HEK293 (cell line): ENCODE measurements around the gene DUSP22.

Experiments
- ATF2 ChIP-seq: fragments of 450-650 bp; formaldehyde crosslinking; IDR thresholded peaks from 2 replicates; pipeline ENCODE4 v1.5.1; 2016; ENCODE audit warnings: missing biosample characterization, missing genetic modification characterization, low read depth
- GLI4 ChIP-seq: fragments of 450-650 bp; formaldehyde crosslinking; IDR thresholded peaks from 2 replicates; pipeline ENCODE4 v1.5.1; 2016; ENCODE audit warnings: missing biosample characterization, missing genetic modification characterization
- KLF10 ChIP-seq: fragments of 450-650 bp; IDR thresholded peaks from 2 replicates; pipeline ENCODE4 v1.5.1; 2018; ENCODE audit warnings: missing biosample characterization, mild to moderate bottlenecking, missing genetic modification characterization
- MZF1 ChIP-seq: fragments of 450-650 bp; formaldehyde crosslinking; IDR thresholded peaks from 2 replicates; pipeline ENCODE4 v1.5.1; 2017; ENCODE audit warnings: missing biosample characterization, missing genetic modification characterization, borderline replicate concordance
- PRDM10 ChIP-seq: fragments of 450-650 bp; formaldehyde crosslinking; IDR thresholded peaks from 2 replicates; pipeline ENCODE4 v1.5.1; 2016; ENCODE audit warnings: missing biosample characterization, missing genetic modification characterization
- SALL2 ChIP-seq: fragments of 450-650 bp; formaldehyde crosslinking; IDR thresholded peaks from 2 replicates; pipeline ENCODE4 v1.5.0; 2017; ENCODE audit warnings: missing biosample characterization, mild to moderate bottlenecking, missing genetic modification characterization, borderline replicate concordance
- YY2 ChIP-seq: fragments of 450-650 bp; formaldehyde crosslinking; IDR thresholded peaks from 2 replicates; pipeline ENCODE4 v1.5.1; 2016; ENCODE audit warnings: missing biosample characterization, missing genetic modification characterization
- ZBTB1 ChIP-seq: fragments of 450-650 bp; formaldehyde crosslinking; IDR thresholded peaks from 2 replicates; pipeline ENCODE4 v1.5.1; 2016; ENCODE audit warnings: missing biosample characterization, missing genetic modification characterization
- ZBTB11 ChIP-seq: fragments of 450-650 bp; formaldehyde crosslinking; conservative IDR thresholded peaks from 2 replicates; pipeline ENCODE4 v1.5.1; 2016; ENCODE audit warnings: low read depth, missing biosample characterization, missing genetic modification characterization
- ZBTB6 ChIP-seq: fragments of 450-650 bp; formaldehyde crosslinking; IDR thresholded peaks from 2 replicates; pipeline ENCODE4 v1.5.1; 2017; ENCODE audit warnings: missing biosample characterization, missing genetic modification characterization
- ZFHX2 ChIP-seq: fragments of 450-650 bp; formaldehyde crosslinking; conservative IDR thresholded peaks from 2 replicates; pipeline ENCODE4 v1.5.1; 2016; ENCODE audit warnings: missing biosample characterization, missing genetic modification characterization
- ZNF114 ChIP-seq: fragments of 450-650 bp; formaldehyde crosslinking; IDR thresholded peaks from 2 replicates; pipeline ENCODE4 v1.5.0; 2017; ENCODE audit warnings: missing biosample characterization, missing genetic modification characterization
- ZNF292 ChIP-seq: fragments of 450-650 bp; formaldehyde crosslinking; IDR thresholded peaks from 2 replicates; pipeline ENCODE4 v1.5.1; 2016; ENCODE audit warnings: low read depth, missing biosample characterization, missing genetic modification characterization, borderline replicate concordance
- ZNF521 ChIP-seq: fragments of 450-650 bp; formaldehyde crosslinking; IDR thresholded peaks from 2 replicates; pipeline ENCODE4 v1.5.1; 2017; ENCODE audit warnings: missing biosample characterization, mild to moderate bottlenecking, missing genetic modification characterization
- ZNF585B ChIP-seq: fragments of 450-650 bp; formaldehyde crosslinking; IDR thresholded peaks from 2 replicates; pipeline ENCODE4 v1.5.1; 2016; ENCODE audit warnings: missing biosample characterization, missing genetic modification characterization
- ZNF677 ChIP-seq: fragments of 450-650 bp; IDR thresholded peaks from 2 replicates; pipeline ENCODE4 v1.5.0; 2018; ENCODE audit warnings: missing biosample characterization, mild to moderate bottlenecking, missing genetic modification characterization, moderate library complexity
- ZNF777 ChIP-seq: fragments of 450-650 bp; formaldehyde crosslinking; IDR thresholded peaks from 2 replicates; pipeline ENCODE4 v1.5.1; 2017; ENCODE audit warnings: missing biosample characterization, missing genetic modification characterization, borderline replicate concordance
- TF ChIP-seq, protein P1 (sequence below): fragments of 450-650 bp; formaldehyde crosslinking; IDR thresholded peaks from 2 replicates; pipeline ENCODE4 v1.5.1; 2016; ENCODE audit warnings: missing biosample characterization, missing genetic modification characterization, borderline replicate concordance
- TF ChIP-seq, protein P2 (sequence below): fragments of 450-650 bp; formaldehyde crosslinking; IDR thresholded peaks from 2 replicates; pipeline ENCODE4 v1.5.1; 2016; ENCODE audit warnings: missing biosample characterization, missing genetic modification characterization

Gene DUSP22

DNA sequence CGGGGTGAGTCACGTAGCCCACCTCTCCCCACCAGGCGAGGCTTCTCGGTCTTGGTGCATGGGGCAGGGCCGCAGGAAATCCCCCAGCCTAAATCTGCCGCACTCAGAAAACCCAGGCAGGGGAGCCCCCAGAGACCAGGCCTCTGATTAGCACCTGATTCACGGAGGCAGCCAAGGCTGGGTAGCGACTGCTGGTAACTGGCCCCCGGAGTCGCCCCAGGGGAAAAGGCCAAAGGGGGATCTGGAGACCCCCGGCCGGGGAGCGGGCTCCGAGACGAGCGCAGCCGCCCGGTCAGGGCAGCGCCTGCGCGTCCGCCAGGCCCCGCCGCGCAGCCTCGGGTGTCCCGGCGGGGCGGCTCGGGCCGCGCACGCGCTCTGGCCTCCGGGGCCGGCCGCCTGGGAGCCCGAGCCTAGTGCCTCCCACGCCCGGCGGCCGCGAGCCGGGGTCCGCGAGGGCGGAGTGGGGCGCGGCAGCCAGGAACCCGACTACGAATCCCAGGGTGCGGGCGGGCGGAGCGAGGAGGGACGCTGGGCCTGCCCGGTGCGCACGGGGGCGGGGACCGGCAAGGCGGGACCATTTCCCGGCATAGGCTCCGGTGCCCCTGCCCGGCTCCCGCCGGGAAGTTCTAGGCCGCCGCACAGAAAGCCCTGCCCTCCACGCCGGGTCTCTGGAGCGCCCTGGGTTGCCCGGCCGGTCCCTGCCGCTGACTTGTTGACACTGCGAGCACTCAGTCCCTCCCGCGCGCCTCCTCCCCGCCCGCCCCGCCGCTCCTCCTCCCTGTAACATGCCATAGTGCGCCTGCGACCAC is at the start of gene DUSP22 (continued):
- no peak for TF ChIP-seq ZNF677 (tag by site-specific recombination)
- TF ChIP-seq ZBTB1 (tag by site-specific recombination), result no peak
- peak; percentile 67 for TF ChIP-seq ZBTB11 (tag by site-specific recombination)
- 0 out of 2 replicates have a peak, but pooled peaks have one; percentile 26 for TF ChIP-seq KLF10 (tag by site-specific recombination)
- TF ChIP-seq, protein P1, sequence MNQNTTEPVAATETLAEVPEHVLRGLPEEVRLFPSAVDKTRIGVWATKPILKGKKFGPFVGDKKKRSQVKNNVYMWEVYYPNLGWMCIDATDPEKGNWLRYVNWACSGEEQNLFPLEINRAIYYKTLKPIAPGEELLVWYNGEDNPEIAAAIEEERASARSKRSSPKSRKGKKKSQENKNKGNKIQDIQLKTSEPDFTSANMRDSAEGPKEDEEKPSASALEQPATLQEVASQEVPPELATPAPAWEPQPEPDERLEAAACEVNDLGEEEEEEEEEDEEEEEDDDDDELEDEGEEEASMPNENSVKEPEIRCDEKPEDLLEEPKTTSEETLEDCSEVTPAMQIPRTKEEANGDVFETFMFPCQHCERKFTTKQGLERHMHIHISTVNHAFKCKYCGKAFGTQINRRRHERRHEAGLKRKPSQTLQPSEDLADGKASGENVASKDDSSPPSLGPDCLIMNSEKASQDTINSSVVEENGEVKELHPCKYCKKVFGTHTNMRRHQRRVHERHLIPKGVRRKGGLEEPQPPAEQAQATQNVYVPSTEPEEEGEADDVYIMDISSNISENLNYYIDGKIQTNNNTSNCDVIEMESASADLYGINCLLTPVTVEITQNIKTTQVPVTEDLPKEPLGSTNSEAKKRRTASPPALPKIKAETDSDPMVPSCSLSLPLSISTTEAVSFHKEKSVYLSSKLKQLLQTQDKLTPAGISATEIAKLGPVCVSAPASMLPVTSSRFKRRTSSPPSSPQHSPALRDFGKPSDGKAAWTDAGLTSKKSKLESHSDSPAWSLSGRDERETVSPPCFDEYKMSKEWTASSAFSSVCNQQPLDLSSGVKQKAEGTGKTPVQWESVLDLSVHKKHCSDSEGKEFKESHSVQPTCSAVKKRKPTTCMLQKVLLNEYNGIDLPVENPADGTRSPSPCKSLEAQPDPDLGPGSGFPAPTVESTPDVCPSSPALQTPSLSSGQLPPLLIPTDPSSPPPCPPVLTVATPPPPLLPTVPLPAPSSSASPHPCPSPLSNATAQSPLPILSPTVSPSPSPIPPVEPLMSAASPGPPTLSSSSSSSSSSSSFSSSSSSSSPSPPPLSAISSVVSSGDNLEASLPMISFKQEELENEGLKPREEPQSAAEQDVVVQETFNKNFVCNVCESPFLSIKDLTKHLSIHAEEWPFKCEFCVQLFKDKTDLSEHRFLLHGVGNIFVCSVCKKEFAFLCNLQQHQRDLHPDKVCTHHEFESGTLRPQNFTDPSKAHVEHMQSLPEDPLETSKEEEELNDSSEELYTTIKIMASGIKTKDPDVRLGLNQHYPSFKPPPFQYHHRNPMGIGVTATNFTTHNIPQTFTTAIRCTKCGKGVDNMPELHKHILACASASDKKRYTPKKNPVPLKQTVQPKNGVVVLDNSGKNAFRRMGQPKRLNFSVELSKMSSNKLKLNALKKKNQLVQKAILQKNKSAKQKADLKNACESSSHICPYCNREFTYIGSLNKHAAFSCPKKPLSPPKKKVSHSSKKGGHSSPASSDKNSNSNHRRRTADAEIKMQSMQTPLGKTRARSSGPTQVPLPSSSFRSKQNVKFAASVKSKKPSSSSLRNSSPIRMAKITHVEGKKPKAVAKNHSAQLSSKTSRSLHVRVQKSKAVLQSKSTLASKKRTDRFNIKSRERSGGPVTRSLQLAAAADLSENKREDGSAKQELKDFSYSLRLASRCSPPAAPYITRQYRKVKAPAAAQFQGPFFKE (tag by site-specific recombination), result no peak
- TF ChIP-seq ZBTB6 (tag by site-specific recombination), result no peak
- no peak for TF ChIP-seq YY2 (tag by site-specific recombination)
- TF ChIP-seq GLI4, result no peak
- TF ChIP-seq PRDM10 (tag by site-specific recombination), result peak; percentile 68
- TF ChIP-seq MZF1 (tag by site-specific recombination), result no peak
- TF ChIP-seq ZNF585B, result no peak
- TF ChIP-seq, protein P2, sequence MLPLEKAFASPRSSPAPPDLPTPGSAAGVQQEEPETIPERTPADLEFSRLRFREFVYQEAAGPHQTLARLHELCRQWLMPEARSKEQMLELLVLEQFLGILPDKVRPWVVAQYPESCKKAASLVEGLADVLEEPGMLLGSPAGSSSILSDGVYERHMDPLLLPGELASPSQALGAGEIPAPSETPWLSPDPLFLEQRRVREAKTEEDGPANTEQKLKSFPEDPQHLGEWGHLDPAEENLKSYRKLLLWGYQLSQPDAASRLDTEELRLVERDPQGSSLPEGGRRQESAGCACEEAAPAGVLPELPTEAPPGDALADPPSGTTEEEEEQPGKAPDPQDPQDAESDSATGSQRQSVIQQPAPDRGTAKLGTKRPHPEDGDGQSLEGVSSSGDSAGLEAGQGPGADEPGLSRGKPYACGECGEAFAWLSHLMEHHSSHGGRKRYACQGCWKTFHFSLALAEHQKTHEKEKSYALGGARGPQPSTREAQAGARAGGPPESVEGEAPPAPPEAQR, result no peak
- TF ChIP-seq ZNF777 (tag by site-specific recombination), result no peak
- no peak for TF ChIP-seq SALL2 (tag by site-specific recombination)
- TF ChIP-seq ZNF521 (tag by site-specific recombination), result no peak
- no peak for TF ChIP-seq ATF2 (tag by site-specific recombination)
- TF ChIP-seq ZNF292, result no peak
- TF ChIP-seq ZNF114 (tag by site-specific recombination), result no peak
- TF ChIP-seq ZFHX2, result peak; percentile 63
